Mammary epithelial cell (primary cell): ENCODE measurements around the gene ZNF654.

Source experiments
- EZH2 ChIP-seq: IDR thresholded peaks from 2 replicates; pipeline ENCODE4 v1.6.1; 2012; ENCODE audit warnings: low read length, inconsistent platforms, borderline replicate concordance
- TF ChIP-seq, protein P1 (sequence below), 2 donors: IDR thresholded peaks in 1 of 2; conservative IDR thresholded peaks in 1 of 2; 2 replicates each; pipeline ENCODE4 v1.5.1; 2011 to 2012; ENCODE audit warnings: inconsistent platforms in 2 of 2, low read length in 2 of 2, mild to moderate bottlenecking in 2 of 2, control low read depth in 1 of 2, low read depth in 1 of 2; ENCODE audit not compliant: insufficient read depth in 1 of 2; ENCODE audit errors: extremely low read depth in 1 of 2

DNA sequence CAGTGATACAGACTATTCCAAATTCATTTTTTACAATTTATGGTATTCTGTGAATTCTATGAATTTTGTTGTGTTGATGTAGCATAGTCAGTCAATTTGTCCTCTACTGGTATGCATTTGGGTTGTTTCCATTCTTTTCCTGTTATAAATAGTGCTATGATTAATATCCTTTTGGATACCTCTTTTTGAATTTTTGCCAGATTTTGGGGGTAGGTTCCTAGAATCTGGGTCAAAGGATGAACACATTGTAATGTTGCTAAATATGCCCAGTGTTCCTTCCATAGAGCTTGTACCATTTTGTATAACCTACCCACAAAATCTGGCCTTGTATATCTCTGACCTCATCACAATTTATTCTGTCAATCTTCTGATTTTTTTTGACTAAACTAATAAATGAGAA, 46.3 kb downstream of the ZNF654 start:
- TF ChIP-seq, protein P1, sequence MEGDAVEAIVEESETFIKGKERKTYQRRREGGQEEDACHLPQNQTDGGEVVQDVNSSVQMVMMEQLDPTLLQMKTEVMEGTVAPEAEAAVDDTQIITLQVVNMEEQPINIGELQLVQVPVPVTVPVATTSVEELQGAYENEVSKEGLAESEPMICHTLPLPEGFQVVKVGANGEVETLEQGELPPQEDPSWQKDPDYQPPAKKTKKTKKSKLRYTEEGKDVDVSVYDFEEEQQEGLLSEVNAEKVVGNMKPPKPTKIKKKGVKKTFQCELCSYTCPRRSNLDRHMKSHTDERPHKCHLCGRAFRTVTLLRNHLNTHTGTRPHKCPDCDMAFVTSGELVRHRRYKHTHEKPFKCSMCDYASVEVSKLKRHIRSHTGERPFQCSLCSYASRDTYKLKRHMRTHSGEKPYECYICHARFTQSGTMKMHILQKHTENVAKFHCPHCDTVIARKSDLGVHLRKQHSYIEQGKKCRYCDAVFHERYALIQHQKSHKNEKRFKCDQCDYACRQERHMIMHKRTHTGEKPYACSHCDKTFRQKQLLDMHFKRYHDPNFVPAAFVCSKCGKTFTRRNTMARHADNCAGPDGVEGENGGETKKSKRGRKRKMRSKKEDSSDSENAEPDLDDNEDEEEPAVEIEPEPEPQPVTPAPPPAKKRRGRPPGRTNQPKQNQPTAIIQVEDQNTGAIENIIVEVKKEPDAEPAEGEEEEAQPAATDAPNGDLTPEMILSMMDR (conservative IDR thresholded peaks at IDR 0.05 in 1 of 2, IDR thresholded peaks at IDR 0.05 in 1 of 2; ENCODE audit: extremely low read depth in 1 of 2, insufficient read depth in 1 of 2, low read depth in 1 of 2, low read length in 2 of 2) = no peak
- TF ChIP-seq EZH2 = no peak
